Left lung (tissue), 10 donors: Measurements from ENCODE around the gene TMEM214. TPM values are rescaled to one million over a fixed set of nuclear protein-coding genes. Genes with fewer than 3 reads are reported as not detected.
A peak's percentile ranks its signal among the peaks of the same experiment; 100 is the strongest.

Source experiments
- ATAC-seq: fragments of 200-7000 bp; cut with Tn5 transposase; one replicate; pipeline ENCODE4 v1.9.1; 2020; ENCODE audit warnings: moderate library complexity
- DNase-seq, 4 donors: peaks; one replicate each; pipeline ENCODE4 v3.0.0-alpha.2; 2013 to 2020
- H3K27ac ChIP-seq, 2 donors: fragments of 200-600 bp; sonication (generic) in 1 of 2; one replicate each; pipeline versions ENCODE4 v1.5.0 to v1.8.0; 2020 to 2021
- H3K27me3 ChIP-seq, 2 donors: fragments of 200-600 bp; sonication (generic) in 1 of 2; one replicate each; pipeline versions ENCODE4 v1.5.0 to v1.8.0; 2020 to 2021
- H3K36me3 ChIP-seq, 2 donors: fragments of 200-600 bp; sonication (generic) in 1 of 2; one replicate each; pipeline versions ENCODE4 v1.5.0 to v1.8.0; 2020 to 2021
- H3K4me1 ChIP-seq, 2 donors: fragments of 200-600 bp; one replicate each; pipeline ENCODE4 v1.8.0; 2021
- H3K4me3 ChIP-seq, 2 donors: fragments of 200-600 bp; sonication (generic) in 1 of 2; one replicate each; pipeline versions ENCODE4 v1.5.0 to v1.8.0; 2020 to 2021; ENCODE audit warnings: mild to moderate bottlenecking in 1 of 2
- H3K9me3 ChIP-seq, 2 donors: fragments of 200-600 bp; sonication (generic) in 1 of 2; one replicate each; pipeline versions ENCODE4 v1.5.0 to v1.8.0; 2020 to 2021
- CTCF ChIP-seq, 2 donors: fragments of 200-600 bp; sonication (generic) in 1 of 2; IDR thresholded peaks; one replicate each; pipeline versions ENCODE4 v1.5.0 to v1.8.0; 2021; ENCODE audit warnings: antibody characterized with exemption in 2 of 2
- intact Hi-C, 2 donors: fragments of 100-400 bp; cut with DNase I; formaldehyde crosslinking; loops; one replicate each; pipeline versions ENCODE4 v1.11.2 to v1.14.2; 2022
- polyA plus RNA-seq, 6 donors: library from polyadenylated mRNA; unstranded; fragments of 120-200 nt; gene quantifications; one replicate each; pipeline ENCODE4 v1.2.1, GENCODE V29; 2013; ENCODE audit not compliant: insufficient read length in 6 of 6
- total RNA-seq, 2 donors: library from RNA; stranded (reverse); fragmentation: NEBNext Ultra II Directional; extraction: Animal tissue kit (Norgen Biotek cat#: 25700); gene quantifications; one replicate each; pipeline ENCODE4 v1.2.1, GENCODE V29; 2021
- donor health status: DM: no; HTN: yes; CAD: no.
- donor health status: DM: no; HTN: no; CAD: no.

The TMEM214 gene
- total and polyA plus RNA-seq, 8 donors: 59.8 to 105 (median 73.9) TPM

- Histone ChIP-seq H3K4me3 (peak within 1 kb of the TSS; percentile 45), H3K9me3 (no peaks in the 10 kb centered on the region), H3K36me3 (peaks cover 0 to 5% of the 10 kb centered on the region in 2 donors), H3K27me3 (peaks cover 0 to 13% of the 10 kb centered on the region in 2 donors), H3K27ac (peak within 1 kb of the TSS; percentile 57 to 79), H3K4me1 (peaks cover 25 to 78% of the 10 kb centered on the region in 2 donors)
- ATAC-seq: peak; percentile 55
- intact Hi-C loops: no loop called here
- DNase-seq: peak; percentile 79 to 96 (median 88)
- no peak for TF ChIP-seq CTCF (IDR thresholded peaks at IDR 0.05)
Measured at GRCh38 chr2:27078267-27079194, 45.8 kb downstream of the TMEM214 start, which contains the start of gene EMILIN1. Gene EMILIN1, plus strand, starts transcription at chr2:27078615. Its CDS starts 451 bp downstream, at chr2:27079066.

GRCh38 chr2:27079233-27080139, 46.7 kb downstream of the TMEM214 start:
- H3K9me3 ChIP-seq: no peaks in the 10 kb centered on the region
- H3K36me3 ChIP-seq: peaks cover 0 to 5% of the 10 kb centered on the region in 2 donors
- TF ChIP-seq CTCF (IDR thresholded peaks at IDR 0.05): no peak
- peaks cover 0 to 13% of the 10 kb centered on the region in 2 donors for H3K27me3 ChIP-seq
- peak overlapping the region; percentile 45 for H3K4me3 ChIP-seq
- DNase-seq (no peak), ATAC-seq (no peak)
- intact Hi-C loops: loop anchor here in 1 of 2 donors (10.0 kb wide), 2 partner anchors 45 to 115 kb away; partner anchors contain the start of gene TMEM214
- H3K27ac ChIP-seq: peak overlapping the region; percentile 57 to 79
- H3K4me1 ChIP-seq: peaks cover 25 to 68% of the 10 kb centered on the region in 2 donors

GRCh38 chr2:27080140-27080469, 47.3 kb downstream of the TMEM214 start:
- ATAC-seq (no peak), DNase-seq (no peak)
- peak overlapping the region; percentile 45 for H3K4me3 ChIP-seq
- no peaks in the 10 kb centered on the region for H3K9me3 ChIP-seq
- H3K36me3 ChIP-seq: peaks cover 0 to 5% of the 10 kb centered on the region in 2 donors
- intact Hi-C loops: loop anchor here in 1 of 2 donors (10.0 kb wide), 2 partner anchors 45 to 115 kb away; partner anchors contain the start of gene TMEM214
- H3K27ac ChIP-seq: peak overlapping the region; percentile 0 to 38
- TF ChIP-seq CTCF (IDR thresholded peaks at IDR 0.05): no peak
- peaks cover 0 to 13% of the 10 kb centered on the region in 2 donors for H3K27me3 ChIP-seq
- H3K4me1 ChIP-seq: peaks cover 22 to 66% of the 10 kb centered on the region in 2 donors

- no peak for ATAC-seq
- no peak for TF ChIP-seq CTCF (IDR thresholded peaks at IDR 0.05)
- Histone ChIP-seq H3K9me3 (no peaks in the 10 kb centered on the region), H3K4me3 (peak overlapping the region; percentile 45), H3K36me3 (peaks cover 0 to 5% of the 10 kb centered on the region in 2 donors), H3K27ac (peak overlapping the region in 1 of 2 donors; percentile 38), H3K27me3 (peaks cover 0 to 13% of the 10 kb centered on the region in 2 donors), H3K4me1 (peaks cover 23 to 66% of the 10 kb centered on the region in 2 donors)
- DNase-seq: no peak
- intact Hi-C loops: loop anchor here in 1 of 2 donors (10.0 kb wide), 2 partner anchors 46 to 116 kb away; partner anchors contain the start of gene TMEM214
Measured at GRCh38 chr2:27080603-27080936, 47.8 kb downstream of the TMEM214 start.
